GM19455 (cell line): Measurements from ENCODE around the gene CCDC91.
"Not testable (repeated sequence)": the region's sequence is repeated elsewhere in the genome, so short reads cannot be mapped to it uniquely, and the experiment has no call there.

Source experiments
- ATAC-seq: cut with Tn5 transposase; IDR thresholded peaks from one replicate; pipeline ENCODE4 v1.9.1; 2021; ENCODE audit not compliant: unreplicated experiment

Gene CCDC91

GRCh38 chr12:28446031-28446430 is 255.8 kb downstream of the CCDC91 start:
- no peak for ATAC-seq

GRCh38 chr12:28453686-28454085 is 263.4 kb downstream of the CCDC91 start:
- no peak for ATAC-seq

- ATAC-seq, result no peak
Observed at GRCh38 chr12:28456934-28457710, 266.9 kb downstream of the CCDC91 start.

GRCh38 chr12:28457785-28458184 is 267.5 kb downstream of the CCDC91 start:
- ATAC-seq, result no peak

- ATAC-seq, result no peak
Observed at GRCh38 chr12:28459481-28459880, 269.2 kb downstream of the CCDC91 start.

- ATAC-seq, result no peak
Observed at GRCh38 chr12:28460420-28461130, 270.3 kb downstream of the CCDC91 start.

GRCh38 chr12:28463396-28463795 is 273.1 kb downstream of the CCDC91 start:
- ATAC-seq, result no peak

GRCh38 chr12:28471762-28472161 is 281.5 kb downstream of the CCDC91 start:
- not testable (repeated sequence) for ATAC-seq

- ATAC-seq, result not testable (repeated sequence)
Observed at GRCh38 chr12:28476206-28476605, 285.9 kb downstream of the CCDC91 start.

- ATAC-seq, result not testable (repeated sequence)
Observed at GRCh38 chr12:28479097-28479496, 288.8 kb downstream of the CCDC91 start.

- ATAC-seq, result no peak
Observed at GRCh38 chr12:28479683-28480082, 289.4 kb downstream of the CCDC91 start.

- ATAC-seq, result no peak
Observed at GRCh38 chr12:28484156-28484555, 293.9 kb downstream of the CCDC91 start.

- ATAC-seq, result no peak
Observed at GRCh38 chr12:28486521-28486920, 296.3 kb downstream of the CCDC91 start.

GRCh38 chr12:28489246-28489645 is 299.0 kb downstream of the CCDC91 start:
- no peak for ATAC-seq

GRCh38 chr12:28497889-28498411 is 307.7 kb downstream of the CCDC91 start:
- peak; percentile 87 for ATAC-seq

GRCh38 chr12:28498850-28499249 is 308.6 kb downstream of the CCDC91 start:
- ATAC-seq, result no peak

GRCh38 chr12:28500373-28501024 is 310.2 kb downstream of the CCDC91 start:
- ATAC-seq, result no peak

GRCh38 chr12:28506271-28506670 is 316.0 kb downstream of the CCDC91 start:
- ATAC-seq, result no peak

GRCh38 chr12:28507033-28507432 is 316.8 kb downstream of the CCDC91 start:
- ATAC-seq, result no peak

GRCh38 chr12:28507867-28508266 is 317.6 kb downstream of the CCDC91 start:
- no peak for ATAC-seq

GRCh38 chr12:28512406-28512805 is 322.1 kb downstream of the CCDC91 start:
- ATAC-seq, result no peak

- ATAC-seq, result no peak
Observed at GRCh38 chr12:28512876-28513275, 322.6 kb downstream of the CCDC91 start.
